Activated CD8-positive, alpha-beta memory T cell treated with anti-CD3 and anti-CD28 coated beads, Interleukin-2, amount 50 U/mL, for 1 hour (primary cell): ENCODE results near the gene GPC6.
"Not testable (repeated sequence)": the region's sequence is repeated elsewhere in the genome, so short reads cannot be mapped to it uniquely, and the experiment has no call there.

Source experiments
- DNase-seq: peaks from one replicate; pipeline ENCODE4 v3.0.0-alpha.2; 2020; ENCODE audit errors: extremely low read depth

Gene GPC6

DNA sequence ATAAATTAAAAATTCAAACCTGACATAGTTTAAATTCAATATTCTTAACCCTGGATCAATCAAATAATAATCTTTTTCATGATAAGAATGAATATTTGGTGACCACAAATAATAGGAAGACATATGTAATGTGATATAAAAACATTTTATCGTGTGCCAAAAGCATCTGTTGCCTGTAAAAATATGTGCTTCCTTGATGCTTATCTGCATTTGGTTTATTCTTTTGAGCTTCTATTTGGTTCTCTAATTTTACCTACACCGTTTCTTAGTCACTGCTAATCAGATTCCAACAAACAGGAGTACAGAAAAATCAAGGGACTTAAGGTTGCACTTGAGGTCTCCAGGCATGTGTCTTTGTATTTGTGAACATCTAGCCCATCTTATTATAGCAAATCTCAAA, 978.3 kb downstream of the GPC6 start:
- DNase-seq: no peak

DNA sequence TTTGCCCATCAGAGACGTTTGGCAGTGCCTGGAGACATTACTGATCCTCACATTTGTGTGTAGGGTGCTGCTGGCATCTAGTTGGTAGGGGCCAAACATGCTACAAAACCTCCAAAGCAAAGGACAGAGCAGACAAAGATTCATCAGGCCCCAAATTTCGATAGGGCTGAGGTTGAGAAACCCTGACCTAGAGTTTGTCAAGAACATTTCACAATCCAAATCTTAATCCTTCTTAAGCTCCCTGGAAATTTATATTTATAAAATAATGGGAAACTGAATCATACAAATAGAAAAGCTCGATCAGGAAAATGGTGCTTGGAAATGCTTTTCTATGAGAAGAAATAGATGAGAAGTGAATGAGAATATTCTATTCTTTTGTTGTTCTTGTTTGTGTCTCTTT, 979.3 kb downstream of the GPC6 start:
- DNase-seq: no peak

DNA sequence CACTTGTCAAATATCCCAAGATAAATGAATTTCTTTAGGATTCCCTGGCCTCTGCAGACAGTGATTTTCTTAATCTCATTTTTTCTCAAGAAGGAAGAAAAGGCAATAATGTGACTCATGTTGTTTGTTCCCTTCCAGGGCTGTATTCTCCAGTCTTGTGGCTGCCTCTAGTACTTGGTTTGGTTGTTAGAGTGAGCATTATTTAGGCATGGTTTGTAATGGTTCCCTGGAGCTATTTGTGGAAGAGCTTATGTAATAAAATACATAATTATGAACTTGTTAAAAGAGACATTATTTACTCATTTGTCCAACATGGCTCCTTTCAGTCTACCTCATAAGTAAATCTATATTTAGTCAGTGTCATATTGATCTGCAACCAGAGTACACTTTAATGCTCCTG, 982.5 kb downstream of the GPC6 start:
- no peak for DNase-seq

DNA sequence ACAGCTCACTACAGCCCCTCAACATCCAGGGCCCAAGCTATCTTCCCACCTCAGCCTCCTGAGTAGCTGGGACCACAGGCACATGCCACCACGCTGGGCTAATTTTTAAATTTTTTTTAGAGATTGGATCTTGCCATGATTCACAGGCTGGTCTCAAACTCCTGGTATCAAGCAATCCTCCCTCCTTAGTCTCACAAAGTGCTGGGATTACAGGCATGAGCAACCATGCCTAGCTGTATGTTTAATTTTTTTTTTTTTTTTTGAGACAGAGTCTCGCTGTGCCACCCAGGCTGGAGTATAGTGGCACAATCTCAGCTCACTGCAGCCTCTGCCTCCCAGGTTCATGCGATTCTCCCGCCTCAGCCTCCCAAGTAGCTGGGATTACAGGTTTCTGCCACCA, 983.3 kb downstream of the GPC6 start:
- not testable (repeated sequence) for DNase-seq

DNA sequence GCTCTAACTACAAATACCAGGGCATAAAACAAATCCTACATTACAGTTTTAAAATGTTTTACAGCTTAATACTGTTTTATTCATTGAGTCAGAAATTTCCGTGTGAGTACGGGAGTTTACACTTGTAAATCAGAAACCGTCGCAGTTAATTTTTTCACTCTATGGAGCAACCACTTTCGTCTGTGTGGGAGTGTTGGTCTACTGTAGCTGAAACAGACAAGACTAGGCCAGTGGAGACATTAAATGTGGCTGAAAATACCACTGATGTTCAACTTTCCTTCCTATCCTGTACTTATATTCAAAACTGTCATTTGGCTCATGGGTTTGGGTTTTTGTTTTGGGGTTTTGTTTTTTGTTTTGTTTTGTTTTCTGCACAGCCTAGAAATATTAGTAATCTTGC, 984.2 kb downstream of the GPC6 start:
- DNase-seq: no peak

DNA sequence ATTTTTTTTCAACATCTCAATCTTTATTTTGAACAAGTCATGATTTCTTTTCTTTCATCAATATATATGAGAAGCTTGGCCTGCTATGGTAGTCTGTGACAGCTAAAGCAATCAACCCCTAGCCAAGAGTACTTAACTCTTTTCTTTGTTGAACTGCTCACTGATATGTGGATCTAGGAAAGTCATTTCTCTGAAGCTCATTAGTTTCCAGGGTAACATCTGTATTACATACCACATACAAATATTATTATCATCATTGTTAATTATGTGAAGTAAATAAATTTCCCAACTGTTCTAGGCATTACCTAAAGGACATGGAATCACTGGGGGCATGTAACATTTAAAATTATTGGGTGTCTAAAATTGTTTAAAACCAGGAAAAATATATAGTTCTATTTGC, 985.6 kb downstream of the GPC6 start:
- DNase-seq: no peak

DNA sequence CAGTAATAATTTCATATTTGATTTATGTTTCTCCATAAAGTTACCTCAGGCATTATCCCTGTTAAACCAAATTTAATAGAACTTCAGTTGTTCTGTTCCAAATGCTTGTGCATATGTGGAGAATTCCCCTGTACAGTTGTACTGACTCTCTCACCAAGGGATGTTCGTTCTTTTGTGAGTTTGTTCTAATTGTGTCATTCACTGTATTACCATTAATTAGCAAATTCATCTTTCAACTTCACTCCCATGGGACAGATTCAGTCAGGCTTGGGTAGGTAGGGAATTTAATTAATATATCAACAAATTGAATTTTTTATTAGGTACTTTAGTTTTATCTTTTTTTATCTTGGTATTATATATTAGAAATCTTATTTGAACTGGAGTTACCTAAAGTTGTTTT, 987.5 kb downstream of the GPC6 start:
- DNase-seq: no peak

DNA sequence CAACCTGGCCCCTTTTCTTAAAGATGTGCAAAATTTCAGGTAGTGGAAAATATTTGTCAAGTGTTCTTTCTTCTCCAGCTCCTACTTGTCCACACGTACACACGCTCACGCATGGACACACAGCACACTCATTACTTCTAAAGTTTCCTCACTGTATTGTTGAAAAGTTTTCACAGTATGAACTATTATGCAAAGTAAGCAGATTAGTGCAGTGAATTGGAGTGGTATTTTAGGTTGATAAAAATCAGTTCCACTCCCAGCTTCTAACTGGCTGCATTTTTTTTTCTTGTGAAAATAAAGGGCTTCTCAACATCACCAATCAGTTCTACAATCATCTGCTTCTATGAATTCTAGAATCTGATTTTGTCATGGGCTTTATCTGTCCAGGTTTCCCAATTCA, 988.4 kb downstream of the GPC6 start:
- DNase-seq: no peak

DNA sequence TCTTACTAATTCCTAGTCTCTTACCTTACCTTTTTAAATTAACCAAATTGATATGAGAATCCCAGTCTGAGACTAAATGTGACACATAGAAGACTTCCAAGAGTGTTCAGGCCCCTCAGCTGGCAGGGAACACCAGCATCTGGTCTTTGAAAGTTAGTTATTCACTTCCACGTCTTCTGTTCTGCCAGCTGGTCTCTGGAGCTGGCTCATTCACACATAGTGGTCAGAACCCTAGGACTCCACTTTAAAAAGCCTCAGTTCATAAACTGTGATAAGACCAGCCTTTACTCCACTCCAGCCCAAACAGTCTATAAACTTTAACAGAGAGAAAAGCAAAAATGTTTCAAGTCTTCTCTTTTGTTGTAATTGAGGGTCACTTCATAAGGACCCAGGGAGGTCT, 989.9 kb downstream of the GPC6 start:
- DNase-seq: no peak

DNA sequence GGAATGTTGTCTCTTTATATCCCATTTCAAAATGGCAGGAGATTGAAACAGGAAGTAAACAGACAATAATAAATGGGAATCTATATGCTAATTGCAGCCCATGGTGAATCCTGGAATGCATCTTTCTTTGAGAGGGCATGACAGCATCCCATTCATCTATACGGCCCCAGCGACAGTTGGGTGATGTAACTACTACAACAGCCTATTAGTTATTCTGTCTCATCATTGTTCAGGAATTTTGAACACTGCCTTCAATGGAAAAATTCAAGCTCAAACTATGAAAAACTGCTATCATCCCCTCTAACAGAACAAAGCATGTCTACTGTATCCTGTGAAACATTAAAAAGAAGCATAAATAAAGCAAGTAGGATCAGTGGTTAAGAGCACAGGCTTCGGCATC, 990.8 kb downstream of the GPC6 start:
- DNase-seq: no peak

DNA sequence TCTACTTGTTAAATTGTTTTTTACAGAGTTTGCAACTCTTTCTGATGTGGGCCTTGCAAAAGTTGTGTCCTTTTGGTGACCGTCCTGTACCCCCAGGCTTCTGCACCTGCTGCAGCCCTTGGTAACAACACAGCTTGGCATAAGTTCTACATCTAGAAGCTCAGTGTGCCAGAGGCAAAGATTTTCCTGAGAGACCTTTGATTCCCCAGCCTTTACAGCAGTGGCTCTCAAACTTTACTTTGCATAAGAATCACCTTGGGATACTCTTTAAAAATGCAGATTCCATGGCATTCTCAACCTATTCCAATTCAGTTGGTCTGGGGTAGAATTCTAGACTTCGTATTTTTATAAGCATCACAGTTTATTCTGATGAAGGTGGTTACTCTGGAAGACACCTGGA, 991.9 kb downstream of the GPC6 start:
- no peak for DNase-seq

DNA sequence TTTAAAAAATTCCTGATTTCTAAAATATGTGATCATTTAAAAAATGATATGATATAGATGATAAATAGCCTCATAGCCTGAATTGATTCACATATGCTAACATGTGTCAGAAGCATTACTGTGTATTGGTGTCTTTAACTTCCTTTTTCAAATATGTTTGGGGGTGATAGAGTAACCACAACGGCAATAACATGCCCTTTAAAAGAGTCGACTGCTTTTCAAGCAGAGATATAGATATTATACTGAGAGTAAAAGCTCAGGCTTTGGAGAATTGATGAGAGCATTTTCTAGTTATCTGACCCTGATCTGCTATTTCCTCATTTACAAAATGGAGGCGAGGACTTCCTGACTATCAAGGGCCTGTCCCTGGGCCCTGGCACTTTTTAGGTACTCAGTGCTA, 992.3 kb downstream of the GPC6 start:
- DNase-seq: no peak

DNA sequence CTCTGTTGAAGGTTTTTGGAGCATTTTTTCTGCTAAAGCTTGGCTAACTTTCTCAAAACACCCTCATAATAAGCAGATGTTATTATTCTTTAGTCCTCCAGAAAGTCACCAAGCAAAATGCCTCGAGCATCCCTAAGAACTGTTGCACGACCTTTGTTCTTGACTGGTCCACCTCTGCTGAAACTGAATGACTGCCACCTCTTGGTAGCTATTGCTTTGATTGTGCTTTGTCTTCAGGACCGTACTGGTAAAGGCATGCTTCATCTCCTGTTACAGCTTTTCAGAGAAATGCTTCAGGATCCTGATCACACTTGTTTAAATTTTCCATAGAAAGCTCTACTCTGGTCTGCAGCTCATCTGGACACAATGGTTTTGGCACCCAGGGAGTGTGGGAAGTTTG, 998.1 kb downstream of the GPC6 start:
- no peak for DNase-seq

DNA sequence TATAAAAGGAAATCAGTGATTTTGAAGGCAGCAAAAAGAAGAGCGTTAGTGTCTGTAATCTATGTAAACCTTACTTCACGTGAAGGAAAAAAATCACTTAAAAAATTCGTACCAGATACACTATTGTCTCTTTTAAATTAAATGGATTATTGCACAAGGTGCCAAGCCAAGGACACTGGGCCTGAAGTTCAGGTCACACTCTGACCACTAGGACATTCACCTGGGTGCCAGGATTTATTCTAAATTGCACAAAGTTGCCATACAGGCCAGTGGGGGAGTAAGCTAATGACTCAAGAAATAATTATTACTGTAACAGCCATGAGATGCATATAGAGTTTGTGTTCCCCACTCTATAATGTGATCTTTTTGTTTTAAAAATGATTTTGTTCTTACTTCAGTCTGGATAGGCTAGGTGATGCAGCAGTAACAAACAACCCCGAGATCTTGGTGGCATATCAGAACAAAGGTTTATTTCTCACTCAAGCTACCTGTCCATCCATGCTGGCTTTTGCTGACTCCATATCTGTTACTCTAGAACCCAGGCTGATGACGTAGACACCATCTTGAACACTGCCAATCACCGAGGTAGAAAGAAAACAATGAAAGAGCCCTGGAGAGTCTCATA, 1000.8 kb downstream of the GPC6 start:
- no peak for DNase-seq

DNA sequence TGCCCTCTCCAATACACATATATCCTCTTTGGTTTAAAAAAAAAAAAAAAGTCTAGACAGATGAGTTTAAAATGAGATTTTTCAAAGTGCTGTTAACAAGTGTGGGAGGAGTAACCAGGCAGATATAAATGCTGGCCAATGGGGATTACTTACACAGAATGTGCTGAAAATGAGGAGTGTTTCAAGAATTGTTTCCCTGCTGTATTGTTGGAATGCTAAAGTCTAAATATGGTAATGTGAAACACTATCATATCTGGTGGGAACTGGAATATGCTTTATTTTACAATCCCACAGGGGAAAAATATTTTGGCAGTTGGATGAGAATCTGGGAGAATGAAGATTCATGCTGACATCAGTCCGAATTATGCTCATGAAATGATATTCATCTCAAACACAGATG, 1002.2 kb downstream of the GPC6 start:
- no peak for DNase-seq

DNA sequence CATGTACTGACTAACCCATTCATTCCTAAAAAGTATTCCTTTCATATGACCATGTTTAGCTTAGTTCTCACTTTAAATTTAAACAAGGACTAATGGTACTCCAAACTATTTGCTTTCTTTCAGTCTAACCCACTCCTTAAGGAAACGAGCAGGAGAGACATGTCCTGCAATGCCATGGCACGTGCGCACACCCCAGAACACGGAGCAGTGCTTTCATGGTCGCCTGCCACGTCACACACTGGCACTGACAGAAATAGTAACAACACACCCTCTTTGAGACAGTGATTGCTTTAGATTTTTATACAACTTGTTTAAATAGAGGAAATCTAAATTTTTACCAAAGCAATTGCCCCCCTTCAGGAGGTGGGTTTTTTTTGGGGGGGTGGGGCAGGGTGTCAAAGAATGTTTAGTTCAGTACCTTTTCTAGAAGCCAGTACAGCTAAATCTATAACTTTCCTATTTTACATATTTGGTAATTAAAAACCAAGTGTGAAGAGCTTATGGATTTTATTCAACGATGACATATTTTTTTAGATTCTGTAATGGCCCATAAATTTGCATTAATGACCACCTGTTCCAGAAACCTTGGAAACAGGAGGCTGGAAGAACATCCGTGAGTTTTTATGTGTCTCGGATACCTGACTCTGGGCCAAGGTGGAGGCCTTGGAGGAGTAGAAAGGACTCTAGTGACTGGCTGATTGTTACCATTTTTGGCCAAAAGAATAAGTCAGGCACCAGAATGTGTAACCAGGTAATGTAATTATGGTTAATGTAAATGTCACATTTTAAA, 1005.7 kb downstream of the GPC6 start:
- no peak for DNase-seq

DNA sequence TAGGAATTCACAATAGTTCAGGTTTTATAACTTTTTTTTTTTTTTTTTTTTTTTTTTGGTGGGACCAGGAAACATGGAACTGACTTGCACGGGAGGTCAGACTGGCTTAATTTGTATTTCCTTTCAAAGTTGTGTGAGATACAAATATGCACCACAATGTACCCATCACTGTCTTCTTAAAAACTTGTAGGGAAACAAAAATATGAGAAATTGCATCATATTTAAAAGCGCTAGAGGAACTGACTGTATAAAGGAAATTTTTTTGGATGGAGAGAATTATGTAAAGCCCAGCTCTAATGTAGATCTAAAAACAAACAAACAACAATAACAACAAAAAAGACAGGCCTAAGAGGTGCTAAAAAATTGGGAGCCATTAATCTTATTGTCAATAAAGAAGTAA, 1006.3 kb downstream of the GPC6 start:
- no peak for DNase-seq

DNA sequence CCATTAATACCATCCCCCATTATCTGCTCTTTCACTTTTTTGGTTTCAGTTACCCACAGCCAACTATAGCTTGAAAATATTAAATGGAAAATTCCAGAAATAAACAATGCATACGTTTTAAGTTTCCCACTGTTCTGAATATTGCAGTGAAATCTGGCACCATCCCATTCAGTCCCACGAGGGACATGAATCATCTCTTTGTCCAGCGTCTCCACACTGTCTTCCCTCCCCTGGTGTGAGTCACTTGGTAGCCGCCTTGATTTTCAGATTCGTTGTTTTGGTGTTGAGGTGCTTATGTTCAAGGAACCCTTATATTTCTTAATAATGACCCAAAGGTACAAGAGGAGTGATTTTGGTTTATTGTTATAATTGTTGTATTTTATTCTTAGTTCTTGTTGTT, 1006.8 kb downstream of the GPC6 start:
- DNase-seq: no peak

DNA sequence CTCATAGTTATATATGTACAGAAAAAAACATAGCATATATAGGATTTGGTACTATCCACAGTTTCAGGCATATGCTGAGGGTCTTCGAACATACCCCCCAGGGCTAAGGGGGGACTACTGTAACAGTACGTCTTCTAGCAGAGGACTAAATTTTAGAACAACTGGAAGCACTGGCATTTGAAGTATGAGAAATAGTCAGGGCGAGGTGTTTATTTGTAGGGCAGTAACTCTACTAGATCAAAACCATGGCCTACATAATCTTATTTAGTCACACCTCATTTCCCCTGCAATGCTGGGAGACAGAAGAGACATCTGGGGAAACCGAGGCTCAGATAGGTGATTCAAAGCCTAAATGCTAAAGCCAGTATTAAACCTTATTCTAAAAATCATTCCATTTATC, 1007.2 kb downstream of the GPC6 start:
- no peak for DNase-seq

DNA sequence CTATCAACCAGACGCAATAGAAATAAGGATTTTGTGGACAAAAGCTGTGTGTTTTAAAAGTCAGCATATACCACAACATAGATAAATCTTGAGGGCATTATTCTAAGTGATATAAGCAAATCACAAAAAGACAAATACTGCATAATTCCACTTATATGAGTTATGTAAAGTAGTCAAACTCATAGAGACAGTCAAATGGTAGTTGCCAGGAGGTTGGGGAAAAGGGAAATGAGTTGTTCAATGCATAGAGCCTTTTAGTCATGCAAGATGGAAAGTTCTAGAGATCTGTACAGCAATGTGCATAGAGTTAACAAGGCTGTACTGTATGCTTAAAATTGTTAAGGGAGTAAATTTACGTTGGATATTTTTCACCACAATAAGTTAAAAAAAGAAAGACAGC, 1008.1 kb downstream of the GPC6 start:
- no peak for DNase-seq

DNA sequence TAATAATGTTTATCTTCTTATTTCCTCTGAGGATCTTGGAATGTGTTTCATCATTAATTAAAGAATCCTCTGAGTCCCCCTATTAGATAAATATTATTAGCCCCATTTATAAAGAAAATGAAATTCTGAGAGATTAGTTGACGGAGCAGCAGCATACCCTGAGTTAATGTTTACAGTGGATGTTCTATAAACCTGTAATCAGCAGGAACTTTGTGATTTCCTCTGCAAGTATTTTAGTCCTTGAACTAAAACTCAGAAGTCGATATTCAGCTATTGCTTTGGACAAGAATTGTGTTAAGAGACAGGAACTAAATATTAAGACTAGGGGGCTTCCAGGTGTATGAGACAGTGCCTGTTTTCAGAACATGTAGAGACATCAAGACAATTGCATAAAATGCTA, 1009.5 kb downstream of the GPC6 start:
- DNase-seq: no peak

DNA sequence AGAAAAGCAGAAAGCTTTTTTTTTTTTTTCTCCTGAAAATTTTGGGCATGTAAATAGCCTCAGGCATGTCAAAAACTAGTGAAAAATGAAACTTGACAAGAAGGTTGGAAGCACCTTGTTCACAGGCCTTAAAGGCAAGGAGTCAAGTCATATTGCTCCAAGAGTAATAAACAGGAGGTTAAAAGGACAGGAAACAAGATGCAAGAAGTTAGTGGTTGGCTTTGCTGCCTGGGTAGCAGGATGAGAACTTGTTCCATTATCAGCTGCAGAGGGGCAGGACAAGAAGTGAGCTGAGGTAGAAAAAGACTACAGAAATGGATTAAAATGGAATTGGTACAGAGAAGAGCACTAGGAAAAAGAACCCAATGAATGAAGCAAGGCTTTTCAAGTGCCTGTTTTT, 1010.3 kb downstream of the GPC6 start:
- no peak for DNase-seq

DNA sequence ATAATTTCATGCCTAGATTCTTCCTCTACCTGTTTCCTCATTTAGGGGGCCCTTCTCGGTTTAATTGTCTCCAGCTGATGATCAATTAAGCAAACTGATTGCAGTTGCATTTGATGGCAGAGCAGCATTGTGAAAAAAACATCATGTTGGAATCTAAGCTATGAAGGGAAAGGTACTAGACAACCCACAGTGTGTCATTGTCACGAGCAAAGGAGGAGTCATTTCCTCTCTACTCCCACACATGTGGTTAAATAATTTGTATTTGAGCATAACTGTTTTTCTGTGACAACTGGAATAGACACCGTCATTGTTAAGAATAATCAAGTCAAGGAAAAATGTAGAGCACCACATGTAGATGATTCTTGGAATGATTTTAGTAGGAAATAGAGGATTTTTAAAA, 1012.5 kb downstream of the GPC6 start:
- no peak for DNase-seq

DNA sequence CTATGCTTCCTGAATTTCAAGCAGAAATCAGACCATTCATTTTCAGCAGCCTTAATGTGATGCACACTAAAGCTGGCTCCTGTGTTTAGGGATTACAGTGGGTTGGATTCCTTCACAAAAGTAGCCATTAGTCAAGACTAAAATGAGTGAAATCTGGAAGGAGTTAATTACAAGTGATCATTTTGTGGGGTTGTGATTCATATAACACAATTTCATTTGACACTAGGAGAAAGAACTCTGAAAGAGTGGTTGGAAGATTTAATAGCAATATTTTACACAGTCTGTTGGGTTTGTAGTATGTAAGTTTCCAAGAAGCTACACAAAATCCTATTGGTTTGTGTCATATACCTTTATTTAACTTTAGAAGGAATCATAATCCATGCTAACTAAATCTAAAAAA, 1015.9 kb downstream of the GPC6 start:
- DNase-seq: no peak
